ENCODE data around the gene HELB. TPM values are rescaled to one million over a fixed set of nuclear protein-coding genes. Genes with fewer than 3 reads are reported as not detected.

The HELB gene
- total RNA-seq, 6 experiments from 2014 or later: 1.5 to 4.2 (median 3.3) TPM

DNA sequence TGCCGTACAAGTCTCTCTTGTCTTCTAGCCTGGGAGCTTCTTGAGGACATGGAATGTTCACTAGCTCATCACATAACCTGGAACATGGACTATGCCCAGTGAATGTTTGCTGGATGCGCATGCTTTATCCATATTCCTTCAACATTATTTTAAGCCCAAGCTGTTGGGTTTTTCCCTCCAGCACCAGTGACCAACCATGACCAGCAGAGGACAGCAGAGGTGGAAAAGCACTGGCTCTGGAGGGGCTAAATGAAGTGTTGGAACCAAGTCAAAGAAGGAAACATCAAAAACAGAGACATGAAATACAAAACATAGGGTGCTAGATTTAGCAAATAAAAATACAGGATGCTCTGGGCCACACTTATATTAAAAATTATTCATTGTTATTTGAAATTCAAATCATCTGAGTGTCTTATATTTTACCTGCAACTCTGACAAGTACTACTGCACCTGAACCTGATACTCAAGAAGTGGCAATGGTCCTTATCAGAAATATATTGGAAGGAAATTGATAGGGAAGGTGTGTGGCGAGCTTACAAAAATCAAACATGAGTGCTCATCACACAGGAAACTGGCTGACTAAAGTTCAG is 23.1 kb upstream of the HELB start:
- Histone ChIP-seq H3K27ac (no peak overlapping the region), H3K36me3 (no peaks in the 10 kb centered on the region), H3K9me3 (no peaks in the 10 kb centered on the region), H3K4me1 (no peaks in the 10 kb centered on the region), H3K27me3 (no peaks in the 10 kb centered on the region), H3K4me3 (no peak overlapping the region)
- intact Hi-C loops (cut with DNase I): loop anchor here in 1 of 2 donors (10.0 kb wide), 1 partner anchor 126 kb away; no protein-coding TSS in a partner anchor
- DNase-seq (no peak), ATAC-seq (peak; percentile 57 to 80 (median 71))
- 32% methylated on average over 3 of the region's 3 CpGs for WGBS (ENCODE audit: insufficient coverage, low coverage, low lambda C conversion rate, missing lambda C conversion rate)
- TF ChIP-seq, protein P1, sequence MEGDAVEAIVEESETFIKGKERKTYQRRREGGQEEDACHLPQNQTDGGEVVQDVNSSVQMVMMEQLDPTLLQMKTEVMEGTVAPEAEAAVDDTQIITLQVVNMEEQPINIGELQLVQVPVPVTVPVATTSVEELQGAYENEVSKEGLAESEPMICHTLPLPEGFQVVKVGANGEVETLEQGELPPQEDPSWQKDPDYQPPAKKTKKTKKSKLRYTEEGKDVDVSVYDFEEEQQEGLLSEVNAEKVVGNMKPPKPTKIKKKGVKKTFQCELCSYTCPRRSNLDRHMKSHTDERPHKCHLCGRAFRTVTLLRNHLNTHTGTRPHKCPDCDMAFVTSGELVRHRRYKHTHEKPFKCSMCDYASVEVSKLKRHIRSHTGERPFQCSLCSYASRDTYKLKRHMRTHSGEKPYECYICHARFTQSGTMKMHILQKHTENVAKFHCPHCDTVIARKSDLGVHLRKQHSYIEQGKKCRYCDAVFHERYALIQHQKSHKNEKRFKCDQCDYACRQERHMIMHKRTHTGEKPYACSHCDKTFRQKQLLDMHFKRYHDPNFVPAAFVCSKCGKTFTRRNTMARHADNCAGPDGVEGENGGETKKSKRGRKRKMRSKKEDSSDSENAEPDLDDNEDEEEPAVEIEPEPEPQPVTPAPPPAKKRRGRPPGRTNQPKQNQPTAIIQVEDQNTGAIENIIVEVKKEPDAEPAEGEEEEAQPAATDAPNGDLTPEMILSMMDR (IDR thresholded peaks at IDR 0.05): peak; percentile 54 to 59 (median 56)
- no peak for TF ChIP-seq POLR2A (IDR thresholded peaks at IDR 0.05)

DNA sequence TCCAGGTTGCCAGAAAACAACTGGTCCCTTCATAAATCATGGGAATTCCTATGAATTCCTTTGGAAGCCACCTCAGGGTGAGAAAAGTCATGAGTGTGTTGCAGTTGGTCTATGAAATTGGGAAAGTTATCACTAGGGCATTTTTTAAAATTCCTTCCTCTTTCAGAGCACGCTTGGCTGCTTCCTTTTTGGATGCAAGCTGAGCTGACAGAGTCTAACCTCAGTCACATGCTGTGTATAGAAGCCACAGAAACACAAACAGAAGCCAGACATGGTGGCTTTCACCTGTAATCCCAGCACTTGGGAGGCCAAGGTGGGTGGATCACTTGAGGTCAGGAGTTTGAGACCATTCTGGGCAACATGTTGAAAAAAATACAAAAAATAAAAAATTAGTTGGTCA is 21.7 kb upstream of the HELB start:
- Histone ChIP-seq H3K4me1 (no peaks in the 10 kb centered on the region), H3K9me3 (no peaks in the 10 kb centered on the region), H3K27ac (no peak overlapping the region), H3K4me3 (no peak overlapping the region), H3K27me3 (no peaks in the 10 kb centered on the region), H3K36me3 (no peaks in the 10 kb centered on the region)
- intact Hi-C loops (cut with DNase I): no loop called here
- ATAC-seq (peak in 3 of 4 donors; percentile 27 to 39 (median 38)), DNase-seq (no peak)
- TF ChIP-seq, protein P1 (IDR thresholded peaks at IDR 0.05): no peak
- TF ChIP-seq POLR2A (IDR thresholded peaks at IDR 0.05): no peak
- 50% methylated on average over 1 of the region's 1 CpG for WGBS (ENCODE audit: insufficient coverage, low coverage, low lambda C conversion rate, missing lambda C conversion rate)

DNA sequence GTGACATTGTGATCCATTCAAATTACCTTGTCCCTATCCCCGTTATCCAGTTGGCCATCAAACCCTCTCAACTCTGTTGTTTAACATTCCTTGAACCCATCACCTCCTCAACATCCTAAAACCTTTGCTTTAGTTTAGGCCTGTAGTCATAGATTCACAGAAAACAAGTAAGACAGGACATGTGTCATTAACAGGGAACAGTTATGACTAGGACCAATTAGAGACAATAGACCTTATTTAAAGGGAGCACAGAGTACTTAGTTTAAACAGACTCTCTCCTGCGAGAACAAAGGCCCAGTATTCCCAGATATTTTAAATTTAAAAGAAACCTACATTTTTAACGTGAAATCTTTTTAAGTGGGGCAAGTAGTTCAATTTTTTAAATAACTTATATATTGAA is 20.0 kb upstream of the HELB start:
- intact Hi-C loops (cut with DNase I): no loop called here
- no peak for DNase-seq
- H3K9me3 ChIP-seq: no peaks in the 10 kb centered on the region
- ATAC-seq: no peak
- no peak overlapping the region for H3K4me3 ChIP-seq
- H3K27ac ChIP-seq: no peak overlapping the region
- H3K27me3 ChIP-seq: no peaks in the 10 kb centered on the region
- no peaks in the 10 kb centered on the region for H3K36me3 ChIP-seq
- no peaks in the 10 kb centered on the region for H3K4me1 ChIP-seq
- 64% methylated on average over 3 of the region's 3 CpGs for WGBS (ENCODE audit: insufficient coverage, low coverage, low lambda C conversion rate, missing lambda C conversion rate)
- no peak for TF ChIP-seq POLR2A (IDR thresholded peaks at IDR 0.05)
- TF ChIP-seq, protein P1 (IDR thresholded peaks at IDR 0.05): no peak

DNA sequence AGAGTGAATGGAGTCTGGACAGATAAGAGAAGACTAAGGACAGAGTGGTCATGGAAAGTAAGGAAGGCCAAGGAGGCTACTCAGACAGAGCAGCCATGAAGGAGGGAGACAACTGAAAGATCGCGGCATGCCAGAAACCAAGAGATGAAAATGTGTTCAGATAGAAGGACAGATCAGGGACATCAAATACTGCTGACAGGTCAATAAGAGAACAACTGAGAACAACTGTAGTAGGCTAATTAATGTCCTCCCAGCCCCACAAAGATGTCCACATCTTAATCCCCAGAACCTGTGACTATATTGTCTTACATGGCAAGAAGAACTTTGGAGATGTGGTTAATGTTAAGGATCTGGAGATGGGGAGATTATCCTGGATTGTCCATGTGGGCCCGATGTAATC is 15.0 kb upstream of the HELB start:
- H3K4me1 ChIP-seq: no peaks in the 10 kb centered on the region
- DNase-seq: no peak
- no peaks in the 10 kb centered on the region for H3K9me3 ChIP-seq
- TF ChIP-seq POLR2A (IDR thresholded peaks at IDR 0.05): no peak
- TF ChIP-seq, protein P1 (IDR thresholded peaks at IDR 0.05): no peak
- no peaks in the 10 kb centered on the region for H3K36me3 ChIP-seq
- intact Hi-C loops (cut with DNase I): no loop called here
- no peak overlapping the region for H3K4me3 ChIP-seq
- H3K27me3 ChIP-seq: no peaks in the 10 kb centered on the region
- H3K27ac ChIP-seq: no peak overlapping the region
- WGBS (ENCODE audit: insufficient coverage, low coverage, low lambda C conversion rate, missing lambda C conversion rate): 90% methylated on average over 3 of the region's 3 CpGs
- no peak for ATAC-seq

All from right lobe of liver (tissue), 6 donors.